GM11168 (cell line): Measurements from ENCODE around the gene IRF2.

Experiments
- in situ Hi-C: fragments of 300-500 bp; cut with MboI; formaldehyde crosslinking; loops from one replicate; pipeline ENCODE4 v1.12.0; 2022; ENCODE audit warnings: low sequenced_read_pairs; ENCODE audit not compliant: unreplicated experiment

The IRF2 gene

GRCh38 chr4:184474263-184475095 lies at the start of gene IRF2:
TSS of gene IRF2 (minus strand) at chr4:184474550. CDS start at chr4:184429064, 45,486 bp downstream.
- in situ Hi-C loops, result no loop called here

- in situ Hi-C loops, result no loop called here
Observed at GRCh38 chr4:184515606-184516005, 41.3 kb upstream of the IRF2 start.

GRCh38 chr4:184514121-184514988 lies 40.0 kb upstream of the IRF2 start:
- in situ Hi-C loops, result no loop called here

DNA sequence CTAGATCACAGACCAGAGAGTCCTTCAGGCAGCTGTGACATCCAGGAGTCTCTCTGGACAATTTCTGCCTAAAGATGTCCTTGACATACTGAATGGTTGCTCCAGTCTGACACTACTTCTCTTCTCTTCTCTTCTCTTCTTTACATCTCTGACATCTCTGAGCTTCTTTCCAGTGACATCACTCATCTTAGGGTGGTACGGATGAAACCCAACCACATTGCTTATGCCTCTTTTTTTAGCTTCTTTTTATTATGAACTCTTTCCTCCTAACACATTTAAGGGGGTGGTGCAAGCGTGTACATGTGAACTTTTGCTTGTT lies 39.4 kb upstream of the IRF2 start:
- in situ Hi-C loops, result no loop called here

DNA sequence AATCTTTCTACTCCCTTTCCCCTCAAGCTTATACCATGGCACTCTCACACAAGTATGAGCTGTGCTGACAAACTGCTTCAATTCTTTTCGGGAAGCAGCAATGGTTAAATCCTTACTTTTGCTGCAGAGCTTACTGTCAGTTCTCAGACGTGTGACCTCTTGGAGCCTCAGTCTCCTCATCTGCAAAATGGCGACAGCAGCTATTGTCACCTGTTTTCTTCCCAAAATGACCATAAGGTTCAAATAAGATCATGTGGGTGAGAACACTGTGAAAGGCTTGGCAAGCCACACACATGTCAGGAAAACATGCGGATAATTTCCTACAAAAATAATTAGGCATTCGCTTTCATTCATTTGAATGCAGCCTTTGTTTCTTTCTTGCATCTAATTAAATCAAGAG lies 36.8 kb upstream of the IRF2 start:
- in situ Hi-C loops, result no loop called here

DNA sequence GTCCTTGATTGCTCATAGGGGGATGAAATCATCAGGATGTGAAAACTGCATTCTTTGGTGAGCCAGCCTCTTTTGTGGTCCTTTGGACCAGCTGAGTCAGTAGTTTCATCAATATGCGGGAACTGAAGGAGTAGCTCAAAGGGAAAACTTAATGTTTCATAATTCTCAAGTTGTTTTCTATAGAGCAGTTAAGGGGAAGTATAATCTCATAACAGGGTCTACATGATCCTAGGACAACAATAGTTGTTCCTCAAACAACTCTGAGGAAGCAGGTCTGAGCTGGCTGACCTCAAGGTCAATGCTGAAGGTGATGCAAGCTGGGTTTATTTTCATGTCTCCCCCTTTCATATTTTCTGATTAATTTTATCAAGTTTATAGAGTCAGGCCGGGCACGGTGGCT lies 36.1 kb upstream of the IRF2 start:
- in situ Hi-C loops, result no loop called here

DNA sequence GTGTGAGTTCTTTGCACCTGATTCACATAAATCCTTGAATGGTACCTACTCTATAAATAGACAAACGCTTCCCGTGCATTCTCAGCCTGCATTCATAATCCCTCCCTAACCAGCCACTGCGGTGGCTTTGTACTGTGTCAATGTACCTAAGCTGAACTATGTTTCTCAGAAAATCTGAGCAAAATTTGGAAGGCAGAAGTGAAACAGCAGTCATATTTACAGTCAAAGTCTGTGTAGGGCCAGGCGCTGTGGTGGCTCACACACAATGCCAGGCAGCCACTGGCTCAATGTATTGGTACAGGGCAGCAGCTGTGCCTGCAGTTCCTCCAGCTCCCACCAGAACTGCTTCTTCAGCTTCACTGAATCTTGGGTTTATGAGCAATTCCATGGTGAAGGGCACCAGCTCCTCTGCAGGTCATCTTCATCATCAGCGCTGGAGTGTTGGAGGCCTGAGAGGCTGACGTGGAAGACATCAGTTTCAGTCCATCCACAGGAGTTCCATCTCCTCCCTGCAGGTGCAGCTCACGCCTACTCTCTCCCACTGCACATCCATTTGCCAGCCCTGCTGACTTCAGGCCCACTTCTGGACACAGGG lies 32.3 kb upstream of the IRF2 start:
- in situ Hi-C loops, result no loop called here

DNA sequence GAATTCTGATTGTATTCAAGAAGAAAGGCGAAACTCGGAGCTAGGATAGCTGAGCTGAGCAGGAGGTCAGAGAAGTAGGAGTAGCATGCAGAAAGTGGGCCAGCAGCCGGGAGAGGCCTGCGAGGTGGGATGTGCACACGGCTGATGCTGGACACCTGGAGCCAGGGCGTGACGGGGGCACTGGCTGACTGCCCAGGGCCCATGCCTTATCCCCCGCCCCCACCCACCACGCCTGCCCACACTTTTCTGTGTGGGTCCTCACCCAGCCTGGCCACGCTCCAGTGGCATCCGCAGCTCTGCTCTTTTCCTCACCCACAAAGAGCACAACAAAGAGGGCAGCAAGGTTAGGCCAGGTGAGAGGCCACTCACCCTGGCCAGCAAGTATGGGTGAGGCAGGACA lies 30.0 kb upstream of the IRF2 start:
- in situ Hi-C loops, result no loop called here

DNA sequence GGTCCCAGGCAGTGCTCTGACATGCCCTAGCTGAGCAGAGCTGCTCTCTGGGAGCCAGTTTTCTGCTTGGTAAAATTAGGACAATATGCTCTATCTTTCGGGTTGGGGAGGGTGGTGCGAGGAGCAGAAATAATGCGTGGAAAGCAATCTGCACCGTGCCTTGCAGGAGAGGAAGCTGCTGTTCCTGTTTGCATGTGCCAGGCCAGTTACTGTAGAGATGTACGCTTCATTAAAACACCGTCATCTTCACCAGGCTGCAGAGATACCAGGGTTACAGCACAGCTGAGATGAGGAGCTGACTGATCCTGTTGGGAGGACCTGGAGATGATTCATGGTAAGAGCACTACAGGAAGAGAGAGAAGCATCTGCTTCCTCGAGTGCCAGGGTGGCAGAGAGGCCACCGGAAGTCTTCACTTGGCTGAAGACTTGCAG lies 29.5 kb upstream of the IRF2 start:
- in situ Hi-C loops, result no loop called here

DNA sequence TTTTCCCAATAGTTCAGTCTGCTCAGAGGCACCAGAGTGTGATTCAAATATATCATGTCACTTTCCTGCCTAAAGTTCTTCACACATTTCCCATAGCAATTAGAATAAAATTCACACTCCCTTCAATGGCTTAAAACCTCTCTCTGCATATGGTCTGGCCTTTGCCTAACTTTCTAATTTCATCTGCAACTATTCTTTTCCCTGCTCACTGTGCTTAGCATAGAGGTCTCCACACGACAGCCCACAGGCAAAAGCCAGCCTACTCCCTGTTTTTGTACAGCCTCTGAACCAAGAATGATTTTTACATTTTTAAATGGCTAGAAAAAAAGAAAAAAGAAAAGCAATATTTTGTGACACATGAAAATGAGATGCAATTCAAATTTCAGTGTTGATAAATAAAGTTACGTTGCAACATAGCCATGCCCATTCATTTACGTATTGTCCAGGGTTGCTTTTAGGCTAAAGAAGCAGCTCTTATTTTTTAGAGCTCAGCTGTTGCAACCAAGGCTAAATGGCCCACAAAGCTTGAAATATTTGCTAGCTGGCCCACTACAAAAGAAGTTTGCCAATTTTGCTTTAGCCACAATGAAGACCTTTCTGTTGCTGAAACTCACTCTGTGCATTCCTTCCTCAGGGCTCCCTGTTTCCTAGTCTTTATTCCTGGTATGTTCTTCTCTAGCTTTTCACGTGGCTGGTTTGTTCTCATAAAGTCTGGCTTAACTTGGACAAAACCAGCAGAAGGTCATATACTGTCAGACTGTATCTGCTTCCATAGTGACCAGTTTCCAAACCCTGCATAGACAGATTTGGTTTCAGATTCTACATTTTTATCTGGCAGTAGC lies 26.6 kb upstream of the IRF2 start:
- in situ Hi-C loops, result no loop called here

GRCh38 chr4:184499996-184500395 lies 25.6 kb upstream of the IRF2 start:
- in situ Hi-C loops, result no loop called here

DNA sequence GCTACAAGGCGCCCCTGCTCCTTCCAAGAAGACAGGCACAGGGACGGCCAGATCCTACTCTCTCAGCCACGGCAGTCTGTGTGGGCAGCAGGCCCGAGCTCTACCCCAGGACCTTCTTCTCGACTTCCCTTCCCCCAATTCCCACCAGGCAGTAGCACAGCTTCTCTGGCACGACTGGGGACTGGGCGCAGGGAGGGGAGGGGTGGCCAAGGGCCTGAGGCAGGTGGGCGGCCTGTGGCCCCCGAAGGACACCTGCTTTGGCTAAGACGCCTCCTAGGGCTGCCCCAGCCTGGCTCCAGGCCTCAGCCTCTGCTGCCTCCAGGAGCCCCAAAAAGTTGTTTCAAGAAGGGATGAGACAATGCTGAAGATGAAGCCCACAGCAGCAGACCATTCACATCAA lies 24.2 kb upstream of the IRF2 start:
- in situ Hi-C loops, result no loop called here

DNA sequence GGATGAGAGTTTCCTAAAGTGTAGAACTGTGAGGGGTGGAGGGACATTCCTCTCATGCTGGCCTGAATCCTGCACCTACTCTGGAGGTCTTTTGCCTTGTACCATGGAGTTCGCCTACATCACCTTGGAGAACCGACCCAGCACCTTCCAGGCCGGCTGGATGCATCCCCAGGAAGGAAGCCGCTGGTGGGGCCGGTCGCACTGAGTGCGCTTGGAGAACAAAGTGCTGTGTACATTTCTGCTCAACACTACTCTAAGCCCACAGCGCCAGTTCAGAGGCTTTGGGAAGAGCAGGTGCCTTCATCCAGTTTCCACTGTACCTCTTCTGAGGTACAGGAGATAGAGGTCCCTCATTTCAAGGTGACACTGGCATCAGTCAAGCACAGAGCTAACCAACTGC lies 15.4 kb upstream of the IRF2 start:
- in situ Hi-C loops, result no loop called here

- in situ Hi-C loops, result no loop called here
Observed at GRCh38 chr4:184487503-184487902, 13.2 kb upstream of the IRF2 start.

DNA sequence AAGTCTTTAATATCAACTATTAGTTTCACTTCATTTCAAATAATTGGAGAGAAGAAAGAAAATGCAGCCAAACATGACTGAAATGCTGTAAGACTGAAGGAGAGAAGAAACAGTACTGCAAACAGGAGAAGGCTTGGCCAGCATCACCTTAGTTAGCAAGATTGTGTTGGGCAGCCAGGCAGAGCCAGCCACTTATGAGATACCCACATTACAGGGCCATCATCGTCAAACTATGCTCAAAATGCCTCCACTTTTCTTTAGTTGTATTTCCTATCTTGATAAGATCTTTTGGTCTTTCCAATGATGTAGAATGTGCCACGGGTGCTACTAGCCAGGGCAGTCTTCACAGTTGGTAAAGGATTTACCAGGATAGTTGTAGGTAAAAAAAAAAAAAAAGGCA lies 10.9 kb upstream of the IRF2 start:
- in situ Hi-C loops, result no loop called here

DNA sequence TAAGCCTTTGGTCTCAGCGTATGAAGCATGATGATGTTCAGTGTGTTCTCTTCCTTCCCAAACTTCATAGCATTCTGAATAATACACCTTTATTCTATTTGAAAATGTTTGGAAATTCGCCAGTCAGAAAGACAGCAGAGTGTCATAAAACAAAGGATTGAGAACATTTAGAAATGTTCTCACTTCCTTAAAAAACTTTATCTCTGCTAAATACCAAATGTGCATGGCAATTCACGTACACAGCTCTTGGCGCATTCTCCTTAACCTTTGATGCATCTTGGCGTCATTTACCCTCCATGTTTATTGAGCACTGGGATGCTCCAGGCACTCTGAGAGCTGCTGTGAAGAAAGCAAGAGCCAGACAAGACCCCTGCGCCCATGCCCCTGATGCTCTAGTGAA lies 7.2 kb upstream of the IRF2 start:
- in situ Hi-C loops, result no loop called here

DNA sequence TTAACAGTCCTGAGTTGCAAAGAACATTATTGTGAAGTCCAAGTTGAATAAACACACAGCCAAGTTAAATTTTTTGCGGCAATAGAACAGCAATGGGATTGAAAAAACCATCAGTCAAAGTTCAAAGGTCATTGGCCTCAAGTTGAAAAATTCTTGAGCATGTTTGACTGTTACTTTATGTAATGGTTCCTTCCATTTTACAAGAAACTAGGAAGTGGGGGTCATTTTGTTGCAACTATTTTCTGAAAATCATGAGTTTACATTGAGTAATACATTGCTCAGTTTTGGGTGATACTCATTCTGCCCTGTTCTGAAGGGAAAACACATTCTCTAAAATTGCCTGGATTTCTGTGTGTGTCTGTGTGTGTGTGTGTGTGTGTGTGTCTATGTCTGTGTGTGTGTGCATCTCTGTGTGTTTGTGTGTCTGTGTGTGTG lies 5.2 kb upstream of the IRF2 start:
- in situ Hi-C loops, result no loop called here

DNA sequence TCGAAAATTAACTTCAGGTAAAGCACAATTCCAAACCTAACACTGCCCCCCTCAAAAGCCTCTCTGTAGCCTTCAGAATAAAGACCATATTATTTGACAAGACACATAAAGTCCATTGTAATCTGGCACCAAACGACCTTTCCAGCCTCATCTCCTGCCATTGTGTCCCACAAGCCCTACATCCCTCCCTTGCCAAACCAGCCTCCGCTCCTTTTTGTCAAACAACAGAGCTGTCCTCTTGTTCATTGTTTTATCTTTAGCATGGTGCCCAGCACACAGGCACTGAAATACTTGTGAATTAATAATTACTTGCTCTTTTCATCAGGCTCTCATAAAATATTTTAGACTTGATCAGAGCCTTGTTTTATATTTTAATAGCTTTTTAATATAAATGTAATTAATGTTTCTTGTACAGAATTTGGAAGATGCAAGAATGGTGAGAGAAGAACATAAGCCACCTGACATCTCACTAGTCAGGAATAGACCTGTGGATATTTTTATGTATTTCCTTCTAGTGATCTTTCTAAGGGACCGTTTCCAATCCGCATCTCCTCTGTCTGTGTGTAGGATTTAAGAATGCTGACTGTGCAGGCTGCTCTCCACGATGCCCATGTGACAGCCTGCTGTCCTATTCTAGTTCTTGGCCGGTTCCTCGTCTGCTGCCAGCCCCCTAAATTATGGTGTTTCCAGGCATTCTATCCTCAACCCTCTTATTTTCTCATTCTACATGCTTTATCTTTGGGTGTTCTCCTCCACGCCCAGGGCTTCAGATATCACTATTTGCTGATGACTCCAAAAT lies 3.0 kb upstream of the IRF2 start:
- in situ Hi-C loops, result no loop called here

GRCh38 chr4:184476695-184477094 lies 2.3 kb upstream of the IRF2 start:
- in situ Hi-C loops, result no loop called here
